Body of pancreas (tissue), 4 donors: ENCODE data around the gene ID4.
A peak's percentile ranks its signal among the peaks of the same experiment; 100 is the strongest.

Experiments
- POLR2A ChIP-seq, 3 donors: fragments of 450-650 bp; IDR thresholded peaks; one replicate each; pipeline ENCODE4 v1.6.1; 2016; ENCODE audit warnings: antibody characterized with exemption in 3 of 3, mild to moderate bottlenecking in 2 of 3
- TF ChIP-seq, protein P1 (sequence below), 7 experiments: fragments of 450-650 bp in 4 of 7; fragments of 200-600 bp in 3 of 7; sonication (generic) in 3 of 7; IDR thresholded peaks; one replicate each; pipeline ENCODE4 v1.5.1; 2016 to 2019; ENCODE audit warnings: antibody characterized with exemption in 7 of 7

DNA sequence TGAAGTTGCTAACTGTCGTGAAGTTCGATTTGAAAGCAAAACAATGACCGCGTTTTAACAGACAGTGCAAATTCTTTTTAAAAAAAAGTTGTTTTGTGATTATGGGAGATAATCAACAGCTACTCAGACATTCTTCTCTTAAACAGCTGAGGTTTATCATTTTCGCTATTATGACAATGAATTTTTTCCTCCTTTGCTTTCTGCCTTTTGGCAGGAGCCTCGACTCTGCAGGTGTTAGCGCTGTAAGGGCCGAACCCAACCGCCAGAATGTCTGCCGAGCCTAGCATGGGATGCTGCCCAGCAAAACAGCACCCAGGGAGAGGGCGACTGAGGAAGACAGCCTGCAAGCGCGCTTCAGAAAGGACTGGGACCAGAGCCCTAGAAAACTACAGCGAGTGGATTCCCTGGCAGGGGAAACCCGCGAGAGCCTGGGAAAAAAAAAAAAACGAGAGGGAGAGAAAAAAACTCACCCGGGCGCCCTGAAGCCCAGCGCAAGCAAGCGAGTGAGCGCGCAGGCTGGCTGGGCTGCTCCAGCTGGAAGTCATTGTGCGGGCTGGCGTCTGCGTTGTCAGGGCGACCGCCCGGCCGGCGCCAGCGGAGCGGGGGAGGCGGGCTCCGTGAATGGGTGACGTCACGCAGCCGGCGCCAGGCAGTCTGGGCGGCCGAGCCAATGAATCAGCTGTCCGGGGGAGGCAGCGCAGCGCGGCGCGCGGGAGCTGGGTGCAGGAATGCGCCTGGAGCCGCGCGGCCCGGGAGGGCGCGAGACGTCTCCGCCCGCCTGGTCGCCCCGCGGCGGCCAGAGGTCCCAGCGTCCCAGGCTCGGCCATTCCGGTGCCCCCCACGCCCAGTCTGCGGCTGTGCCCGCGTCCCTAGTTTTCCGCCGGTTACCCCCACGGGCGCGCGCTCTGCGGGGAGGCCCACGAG is 32.7 kb upstream of the ID4 start:
- TF ChIP-seq, protein P1, sequence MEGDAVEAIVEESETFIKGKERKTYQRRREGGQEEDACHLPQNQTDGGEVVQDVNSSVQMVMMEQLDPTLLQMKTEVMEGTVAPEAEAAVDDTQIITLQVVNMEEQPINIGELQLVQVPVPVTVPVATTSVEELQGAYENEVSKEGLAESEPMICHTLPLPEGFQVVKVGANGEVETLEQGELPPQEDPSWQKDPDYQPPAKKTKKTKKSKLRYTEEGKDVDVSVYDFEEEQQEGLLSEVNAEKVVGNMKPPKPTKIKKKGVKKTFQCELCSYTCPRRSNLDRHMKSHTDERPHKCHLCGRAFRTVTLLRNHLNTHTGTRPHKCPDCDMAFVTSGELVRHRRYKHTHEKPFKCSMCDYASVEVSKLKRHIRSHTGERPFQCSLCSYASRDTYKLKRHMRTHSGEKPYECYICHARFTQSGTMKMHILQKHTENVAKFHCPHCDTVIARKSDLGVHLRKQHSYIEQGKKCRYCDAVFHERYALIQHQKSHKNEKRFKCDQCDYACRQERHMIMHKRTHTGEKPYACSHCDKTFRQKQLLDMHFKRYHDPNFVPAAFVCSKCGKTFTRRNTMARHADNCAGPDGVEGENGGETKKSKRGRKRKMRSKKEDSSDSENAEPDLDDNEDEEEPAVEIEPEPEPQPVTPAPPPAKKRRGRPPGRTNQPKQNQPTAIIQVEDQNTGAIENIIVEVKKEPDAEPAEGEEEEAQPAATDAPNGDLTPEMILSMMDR (IDR thresholded peaks at IDR 0.05): peak in 1 of 7 experiments; percentile 31
- peak; percentile 86 to 93 (median 86) for TF ChIP-seq POLR2A (IDR thresholded peaks at IDR 0.05)
